ENCODE results near the gene PSMG4.

GRCh38 chr6:3266170-3266569, 7.4 kb downstream of the PSMG4 start:
- no peak for TF ChIP-seq CTCF (IDR thresholded peaks at IDR 0.05; ENCODE audit: low read depth, low read length, poor library complexity, severe bottlenecking)
- TF ChIP-seq EZH2phosphoT487 (IDR thresholded peaks at IDR 0.05; ENCODE audit: borderline replicate concordance, low read length): no peak
